K562 (cell line): ENCODE results near the gene IGF2BP1. TPM values are rescaled to one million over a fixed set of nuclear protein-coding genes. Genes with fewer than 3 reads are reported as not detected.

Experiments used
- CHD1 ChIP-seq: fragments of 200-600 bp; sonication (generic); IDR thresholded peaks from one replicate; pipeline ENCODE4 v1.6.1; 2012; ENCODE audit warnings: mild to moderate bottlenecking, moderate library complexity, low read length, inconsistent platforms
- DACH1 ChIP-seq: fragments of 450-650 bp; IDR thresholded peaks from 2 replicates; pipeline ENCODE4 v1.6.1; 2018; ENCODE audit not compliant: partially characterized antibody
- HDGF ChIP-seq: fragments of 450-650 bp; IDR thresholded peaks from 2 replicates; pipeline ENCODE4 v1.6.1; 2016
- HMG20B ChIP-seq: fragments of 250-450 bp; sonication (Bioruptor Pico); IDR thresholded peaks from 2 replicates; pipeline ENCODE4 v1.5.0; 2021; ENCODE audit warnings: mild to moderate bottlenecking
- MCM2 ChIP-seq: fragments of 450-650 bp; IDR thresholded peaks from 2 replicates; pipeline ENCODE4 v1.6.1; 2017; ENCODE audit warnings: low read depth, mild to moderate bottlenecking
- NCOR1 ChIP-seq: fragments of 450-650 bp; IDR thresholded peaks from 2 replicates; pipeline ENCODE4 v1.6.1; 2016; ENCODE audit warnings: mild to moderate bottlenecking, moderate library complexity
- PHF20 ChIP-seq: fragments of 450-650 bp; IDR thresholded peaks from 2 replicates; pipeline ENCODE4 v1.6.1; 2018; ENCODE audit not compliant: partially characterized antibody
- POLR2G ChIP-seq: fragments of 200-400 bp; formaldehyde crosslinking; IDR thresholded peaks from 2 replicates; pipeline ENCODE4 v1.6.1; 2017; ENCODE audit warnings: low read depth, mild to moderate bottlenecking, antibody characterized with exemption, low read length, moderate library complexity
- PTTG1 ChIP-seq: fragments of 450-650 bp; IDR thresholded peaks from 2 replicates; pipeline ENCODE4 v1.6.1; 2016; ENCODE audit warnings: low read depth, mild to moderate bottlenecking, missing genetic modification characterization, missing compliant biosample characterization
- SMAD1 ChIP-seq: fragments of 150-350 bp; IDR thresholded peaks from 2 replicates; pipeline ENCODE4 v1.6.1; 2014; ENCODE audit warnings: low read length, low read depth; ENCODE audit not compliant: partially characterized antibody
- ZC3H11A ChIP-seq: IDR thresholded peaks from 2 replicates; pipeline ENCODE4 v1.6.1; 2012; ENCODE audit warnings: low read depth, low read length, improper control_type of control experiment
- ZNF263 ChIP-seq: sonication (generic); formaldehyde crosslinking; IDR thresholded peaks from 2 replicates; pipeline ENCODE4 v1.8.0; 2022; ENCODE audit warnings: mild to moderate bottlenecking, missing genetic modification reagents, borderline replicate concordance
- ZNF324 ChIP-seq: fragments of 250-450 bp; sonication (Bioruptor Pico); IDR thresholded peaks from 2 replicates; pipeline ENCODE4 v1.4.0; 2020; ENCODE audit warnings: mild to moderate bottlenecking
- ZNF347 ChIP-seq: fragments of 450-650 bp; formaldehyde crosslinking; IDR thresholded peaks from 2 replicates; pipeline ENCODE4 v1.4.0; 2020; ENCODE audit warnings: low read depth, mild to moderate bottlenecking, moderate library complexity
- ZNF561 ChIP-seq: fragments of 450-650 bp; formaldehyde crosslinking; conservative IDR thresholded peaks from 2 replicates; pipeline ENCODE4 v1.4.0; 2020; ENCODE audit warnings: mild to moderate bottlenecking, moderate library complexity
- polyA plus RNA-seq, 8 experiments: library from polyadenylated mRNA; depleted of rRNA in 4 of 8; stranded (reverse) in 5 of 8; unstranded in 3 of 8; fragments of >200 nt; fragmentation: Nextera tagmentation in 2 of 8; fragmentation: Illumina TruSeq in 1 of 8; extraction: Ambion mirVana in 2 of 8; extraction: Trizol in 1 of 8; gene quantifications; 2 replicates each; pipeline versions ENCODE4 v1.2.1 to v1.2.3, GENCODE V29; 2011 to 2014; ENCODE audit warnings: inconsistent platforms in 1 of 8, missing spikeins in 1 of 8
- total RNA-seq, 7 experiments: library from RNA; depleted of rRNA in 6 of 7; stranded (reverse); fragments of >200 nt in 6 of 7; fragmentation: Illumina TruSeq in 2 of 7; extraction: Trizol in 2 of 7; gene quantifications; 2 replicates each; pipeline versions ENCODE4 v1.2.1 to v1.2.3, GENCODE V29; 2011 to 2021; ENCODE audit warnings: low replicate concordance in 1 of 7
- TF ChIP-seq, protein P1 (sequence below), 3 experiments: fragments of 200-800 bp in 1 of 3; sonication (Bioruptor generic) in 1 of 3; sonication (generic) in 1 of 3; formaldehyde crosslinking in 1 of 3; IDR thresholded peaks; 2 replicates each; pipeline versions ENCODE4 v1.6.1 to v1.8.0; 2016 to 2022; ENCODE audit warnings: mild to moderate bottlenecking in 2 of 3, missing compliant biosample characterization in 2 of 3, missing genetic modification characterization in 2 of 3, missing genetic modification reagents in 1 of 3
- TF ChIP-seq, protein P2 (sequence below): fragments of 450-650 bp; IDR thresholded peaks from one replicate; pipeline ENCODE4 v1.6.1; 2018; ENCODE audit warnings: mild to moderate bottlenecking, moderate library complexity; ENCODE audit not compliant: partially characterized antibody
- TF ChIP-seq, protein P3 (sequence below): sonication (generic); formaldehyde crosslinking; IDR thresholded peaks from 2 replicates; pipeline ENCODE4 v1.8.1; 2023; ENCODE audit warnings: mild to moderate bottlenecking, missing genetic modification reagents, moderate library complexity
- TF ChIP-seq, protein P4 (sequence below): fragments of 250-450 bp; sonication (Bioruptor Pico); IDR thresholded peaks from 2 replicates; pipeline ENCODE4 v1.9.0; 2021; ENCODE audit warnings: mild to moderate bottlenecking, inconsistent platforms
- TF ChIP-seq, protein P5 (sequence below): fragments of 250-450 bp; sonication (Bioruptor Pico); IDR thresholded peaks from 2 replicates; pipeline ENCODE4 v1.4.0; 2020; ENCODE audit warnings: mild to moderate bottlenecking, moderate library complexity, borderline replicate concordance

The IGF2BP1 gene
- total and polyA plus RNA-seq, 9 of the 15 experiments (the other 6 are each of a cell fraction or from before 2014, with no cell fraction given) = 13.0 to 318 (median 53.6) TPM

DNA sequence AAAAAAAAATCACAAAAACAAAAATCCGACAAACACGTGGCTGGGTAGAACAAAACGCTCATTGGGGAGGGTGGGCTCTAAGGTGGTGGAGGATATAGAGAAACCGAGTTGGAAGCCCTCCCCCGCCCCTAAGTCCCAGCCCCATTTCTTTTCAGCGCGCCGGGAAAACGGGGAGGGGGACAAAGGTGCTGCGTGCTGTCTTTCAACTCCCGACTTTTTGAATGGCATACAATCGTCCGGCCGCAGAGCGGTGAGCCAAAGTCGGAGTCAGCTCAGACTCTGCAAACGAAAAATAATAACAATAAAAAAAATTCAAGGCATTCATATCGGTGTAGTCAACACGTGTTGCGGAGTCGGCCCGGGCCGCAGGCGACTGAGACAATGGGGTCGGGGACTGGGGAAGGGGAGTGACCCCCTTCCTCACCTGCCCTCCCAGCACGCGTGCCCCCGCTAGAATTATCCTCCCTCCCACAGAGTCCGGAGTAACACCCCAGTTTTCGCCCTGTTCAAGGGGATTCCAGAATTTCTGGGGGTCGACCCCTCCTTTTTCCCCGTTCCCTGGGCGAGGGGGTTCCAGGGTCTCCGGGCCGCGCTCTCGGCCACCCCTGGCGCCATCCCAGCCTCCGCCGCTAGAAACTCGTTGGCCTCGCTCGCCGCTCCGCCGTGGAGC, 1.7 kb upstream of the IGF2BP1 start (continued):
- TF ChIP-seq PTTG1 (no peak), PHF20 (no peak), ZNF561 (CRISPR knock-in tag) (no peak), HMG20B (CRISPR knock-in tag) (no peak), SMAD1 (no peak), MCM2 (no peak), ZNF324 (no peak), CHD1 (no peak), ZC3H11A (no peak), NCOR1 (peak; percentile 20; the same call in 1 of the 2 replicates), ZNF263 (CRISPR knock-in tag) (no peak), ZNF347 (CRISPR knock-in tag) (no peak), HDGF (no peak), POLR2G (no peak), DACH1 (no peak)
- TF ChIP-seq, protein P1, sequence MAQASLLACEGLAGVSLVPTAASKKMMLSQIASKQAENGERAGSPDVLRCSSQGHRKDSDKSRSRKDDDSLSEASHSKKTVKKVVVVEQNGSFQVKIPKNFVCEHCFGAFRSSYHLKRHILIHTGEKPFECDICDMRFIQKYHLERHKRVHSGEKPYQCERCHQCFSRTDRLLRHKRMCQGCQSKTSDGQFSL (CRISPR knock-in tag; IDR thresholded peaks at IDR 0.05) = no peak
- TF ChIP-seq, protein P1 (tag; IDR thresholded peaks at IDR 0.05) = no peak
- TF ChIP-seq, protein P2, sequence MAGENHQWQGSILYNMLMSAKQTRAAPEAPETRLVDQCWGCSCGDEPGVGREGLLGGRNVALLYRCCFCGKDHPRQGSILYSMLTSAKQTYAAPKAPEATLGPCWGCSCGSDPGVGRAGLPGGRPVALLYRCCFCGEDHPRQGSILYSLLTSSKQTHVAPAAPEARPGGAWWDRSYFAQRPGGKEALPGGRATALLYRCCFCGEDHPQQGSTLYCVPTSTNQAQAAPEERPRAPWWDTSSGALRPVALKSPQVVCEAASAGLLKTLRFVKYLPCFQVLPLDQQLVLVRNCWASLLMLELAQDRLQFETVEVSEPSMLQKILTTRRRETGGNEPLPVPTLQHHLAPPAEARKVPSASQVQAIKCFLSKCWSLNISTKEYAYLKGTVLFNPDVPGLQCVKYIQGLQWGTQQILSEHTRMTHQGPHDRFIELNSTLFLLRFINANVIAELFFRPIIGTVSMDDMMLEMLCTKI = no peak
- TF ChIP-seq, protein P3, sequence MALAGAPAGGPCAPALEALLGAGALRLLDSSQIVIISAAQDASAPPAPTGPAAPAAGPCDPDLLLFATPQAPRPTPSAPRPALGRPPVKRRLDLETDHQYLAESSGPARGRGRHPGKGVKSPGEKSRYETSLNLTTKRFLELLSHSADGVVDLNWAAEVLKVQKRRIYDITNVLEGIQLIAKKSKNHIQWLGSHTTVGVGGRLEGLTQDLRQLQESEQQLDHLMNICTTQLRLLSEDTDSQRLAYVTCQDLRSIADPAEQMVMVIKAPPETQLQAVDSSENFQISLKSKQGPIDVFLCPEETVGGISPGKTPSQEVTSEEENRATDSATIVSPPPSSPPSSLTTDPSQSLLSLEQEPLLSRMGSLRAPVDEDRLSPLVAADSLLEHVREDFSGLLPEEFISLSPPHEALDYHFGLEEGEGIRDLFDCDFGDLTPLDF (CRISPR knock-in tag) = no peak; the same call in 1 of the 2 replicates
- TF ChIP-seq, protein P4, sequence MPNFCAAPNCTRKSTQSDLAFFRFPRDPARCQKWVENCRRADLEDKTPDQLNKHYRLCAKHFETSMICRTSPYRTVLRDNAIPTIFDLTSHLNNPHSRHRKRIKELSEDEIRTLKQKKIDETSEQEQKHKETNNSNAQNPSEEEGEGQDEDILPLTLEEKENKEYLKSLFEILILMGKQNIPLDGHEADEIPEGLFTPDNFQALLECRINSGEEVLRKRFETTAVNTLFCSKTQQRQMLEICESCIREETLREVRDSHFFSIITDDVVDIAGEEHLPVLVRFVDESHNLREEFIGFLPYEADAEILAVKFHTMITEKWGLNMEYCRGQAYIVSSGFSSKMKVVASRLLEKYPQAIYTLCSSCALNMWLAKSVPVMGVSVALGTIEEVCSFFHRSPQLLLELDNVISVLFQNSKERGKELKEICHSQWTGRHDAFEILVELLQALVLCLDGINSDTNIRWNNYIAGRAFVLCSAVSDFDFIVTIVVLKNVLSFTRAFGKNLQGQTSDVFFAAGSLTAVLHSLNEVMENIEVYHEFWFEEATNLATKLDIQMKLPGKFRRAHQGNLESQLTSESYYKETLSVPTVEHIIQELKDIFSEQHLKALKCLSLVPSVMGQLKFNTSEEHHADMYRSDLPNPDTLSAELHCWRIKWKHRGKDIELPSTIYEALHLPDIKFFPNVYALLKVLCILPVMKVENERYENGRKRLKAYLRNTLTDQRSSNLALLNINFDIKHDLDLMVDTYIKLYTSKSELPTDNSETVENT (CRISPR knock-in tag) = no peak
- TF ChIP-seq, protein P5, sequence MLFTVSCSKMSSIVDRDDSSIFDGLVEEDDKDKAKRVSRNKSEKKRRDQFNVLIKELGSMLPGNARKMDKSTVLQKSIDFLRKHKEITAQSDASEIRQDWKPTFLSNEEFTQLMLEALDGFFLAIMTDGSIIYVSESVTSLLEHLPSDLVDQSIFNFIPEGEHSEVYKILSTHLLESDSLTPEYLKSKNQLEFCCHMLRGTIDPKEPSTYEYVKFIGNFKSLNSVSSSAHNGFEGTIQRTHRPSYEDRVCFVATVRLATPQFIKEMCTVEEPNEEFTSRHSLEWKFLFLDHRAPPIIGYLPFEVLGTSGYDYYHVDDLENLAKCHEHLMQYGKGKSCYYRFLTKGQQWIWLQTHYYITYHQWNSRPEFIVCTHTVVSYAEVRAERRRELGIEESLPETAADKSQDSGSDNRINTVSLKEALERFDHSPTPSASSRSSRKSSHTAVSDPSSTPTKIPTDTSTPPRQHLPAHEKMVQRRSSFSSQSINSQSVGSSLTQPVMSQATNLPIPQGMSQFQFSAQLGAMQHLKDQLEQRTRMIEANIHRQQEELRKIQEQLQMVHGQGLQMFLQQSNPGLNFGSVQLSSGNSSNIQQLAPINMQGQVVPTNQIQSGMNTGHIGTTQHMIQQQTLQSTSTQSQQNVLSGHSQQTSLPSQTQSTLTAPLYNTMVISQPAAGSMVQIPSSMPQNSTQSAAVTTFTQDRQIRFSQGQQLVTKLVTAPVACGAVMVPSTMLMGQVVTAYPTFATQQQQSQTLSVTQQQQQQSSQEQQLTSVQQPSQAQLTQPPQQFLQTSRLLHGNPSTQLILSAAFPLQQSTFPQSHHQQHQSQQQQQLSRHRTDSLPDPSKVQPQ (CRISPR knock-in tag) = no peak
